ENCODE measurements around the gene RAD51. TPM values are rescaled to one million over a fixed set of nuclear protein-coding genes. Genes with fewer than 3 reads are reported as not detected.

RAD51 gene
- total and polyA plus RNA-seq, 2 of the 8 experiments (the other 6 are each of a cell fraction or from before 2014, with no cell fraction given), result 32.2 to 42.4 TPM

DNA sequence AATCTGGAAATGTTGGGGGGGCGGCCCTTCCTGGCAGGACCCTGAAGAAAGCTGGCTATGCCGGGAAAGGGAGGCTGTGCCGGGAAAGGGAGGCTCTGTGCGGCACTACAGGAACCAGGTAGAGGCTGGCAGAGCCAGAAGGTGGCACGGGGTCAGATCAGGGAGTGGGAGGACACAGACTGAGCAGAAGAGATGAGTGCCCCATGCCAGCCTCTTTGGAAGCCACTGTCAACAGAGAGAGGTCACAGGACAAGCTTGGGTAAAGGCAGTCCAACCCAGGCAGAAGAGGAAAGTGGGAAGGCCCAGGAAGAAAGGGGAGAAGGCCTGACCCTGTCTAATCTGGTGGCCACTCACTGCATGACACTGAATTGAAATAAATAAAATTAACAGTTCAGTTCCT lies 76.3 kb downstream of the RAD51 start:
- H4K20me1 ChIP-seq (replicated peaks in 1 of 2; ENCODE audit: control insufficient read depth in 1 of 2, insufficient read depth in 2 of 2, low read length in 2 of 2), result peaks cover 0 to 3% of the 10 kb centered on the region in 2 experiments
- ChIA-PET POLR2A (ENCODE audit: partially characterized antibody) (interaction anchor here (1.5 to 3.0 kb wide), 4 partner anchors 8 to 321 kb away, joined by 3 to 11 read pairs (median 8); partner anchors contain the start of gene GCHFR), CTCF (ENCODE audit: partially characterized antibody) (interaction anchor here (0.6 to 15.3 kb wide), 6 partner anchors 12 to 251 kb away, joined by 3 to 184 read pairs (median 5); partner anchors contain the start of gene VPS18)
- H3K23me2 ChIP-seq (ENCODE audit: low read depth, low read length), result no peaks in the 10 kb centered on the region
- H3K9ac ChIP-seq (replicated peaks in 1 of 4; ENCODE audit: extremely low read depth in 1 of 4, low read depth in 3 of 4, low read length in 3 of 4), result no peak overlapping the region
- H3K18ac ChIP-seq (ENCODE audit: extremely low read depth, low read length), result no peak overlapping the region
- H3K9me3 ChIP-seq (ENCODE audit: insufficient read depth in 2 of 2, low read depth in 1 of 2, low read length in 1 of 2), result no peaks in the 10 kb centered on the region
- no peaks in the 10 kb centered on the region for H3K27me3 ChIP-seq (replicated peaks in 1 of 4; ENCODE audit: control insufficient read depth in 3 of 4, extremely low read depth in 1 of 4, insufficient read depth in 3 of 4, low read length in 3 of 4)
- H4K8ac ChIP-seq (ENCODE audit: extremely low read depth, insufficient read depth, low read length), result no peak overlapping the region
- whole genome bisulfite sequencing, 2 experiments (ENCODE audit: extremely low coverage in 1 of 2, insufficient coverage in 1 of 2, insufficient read length in 1 of 2, insufficient replicate concordance in 2 of 2, low coverage in 1 of 2, low lambda C conversion rate in 2 of 2, missing lambda C conversion rate in 1 of 2), result 82% methylated on average over 5 of the region's 5 CpGs; no CpG with 5 or more reads in 1 of the 2 experiments
- H3K36me3 ChIP-seq (ENCODE audit: control insufficient read depth in 2 of 4, insufficient read depth in 4 of 4, low read length in 3 of 4), result peaks cover 0 to 14% (median 3%) of the 10 kb centered on the region in 4 experiments; a peak in 2 of 8 replicates
- H3K23ac ChIP-seq (ENCODE audit: insufficient read length), result no peak overlapping the region
- no peak overlapping the region for H3K4me3 ChIP-seq (ENCODE audit: extremely low read depth in 1 of 4, insufficient read depth in 2 of 4, low read depth in 3 of 4, low read length in 4 of 4)
- H3K4ac ChIP-seq (replicated peaks; ENCODE audit: insufficient read length, low read depth, low read length), result no peak overlapping the region
- no peak overlapping the region for H2AK5ac ChIP-seq (ENCODE audit: low read depth, low read length)
- no peak overlapping the region for H2BK12ac ChIP-seq (ENCODE audit: low read depth, low read length)
- no peak overlapping the region for H3K56ac ChIP-seq (replicated peaks; ENCODE audit: insufficient read length, low read depth, low read length)
- no peak overlapping the region for H2BK5ac ChIP-seq (ENCODE audit: low read depth, low read length)
- no peak overlapping the region for H3K27ac ChIP-seq (ENCODE audit: low read depth, low read length)
- no peak overlapping the region for H2BK120ac ChIP-seq (replicated peaks; ENCODE audit: low read depth, low read length)
- FAIRE-seq (no peak), DNase-seq (ENCODE audit: low read depth in 1 of 2, low spot score in 2 of 2) (no peak)
- H2AFZ ChIP-seq (ENCODE audit: low read length), result no peak overlapping the region
- no peak overlapping the region for H2BK20ac ChIP-seq (ENCODE audit: low read length)
- peaks cover 0 to 12% (median 8%) of the 10 kb centered on the region in 4 experiments; a peak in 6 of 7 replicates for H3K4me1 ChIP-seq (replicated peaks in 1 of 4; ENCODE audit: control insufficient read depth in 3 of 4, insufficient read depth in 4 of 4, low read length in 3 of 4)
- H3K79me2 ChIP-seq (ENCODE audit: control insufficient read depth in 1 of 2, insufficient read depth in 2 of 2, low read length in 2 of 2), result no peaks in the 10 kb centered on the region
- H3K79me1 ChIP-seq (ENCODE audit: low read depth, low read length), result no peaks in the 10 kb centered on the region; the same call in 1 of the 2 replicates
- H4K91ac ChIP-seq (replicated peaks; ENCODE audit: insufficient read length, low read length), result no peak overlapping the region
- no peak overlapping the region for H2BK15ac ChIP-seq (ENCODE audit: low read length)
- H3K4me2 ChIP-seq (ENCODE audit: insufficient read depth in 1 of 2, low read depth in 2 of 2, low read length in 2 of 2), result no peak overlapping the region
- H3K14ac ChIP-seq (ENCODE audit: insufficient read length), result no peak overlapping the region
- no peak overlapping the region for H4K5ac ChIP-seq (ENCODE audit: insufficient read length, low read depth, low read length)
- TF ChIP-seq EZH2 (IDR thresholded peaks at IDR 0.05; ENCODE audit: low read depth, low read length, severe bottlenecking), result no peak
- no peak for TF ChIP-seq SP4 (IDR thresholded peaks at IDR 0.05; ENCODE audit: low read length)
- no peak for TF ChIP-seq ATF2 (IDR thresholded peaks at IDR 0.05; ENCODE audit: low read length)
- TF ChIP-seq CTBP2 (IDR thresholded peaks at IDR 0.05; ENCODE audit: borderline replicate concordance, insufficient read depth, insufficient read length, low read length), result no peak
- TF ChIP-seq JUND (IDR thresholded peaks at IDR 0.05; ENCODE audit: low read length), result no peak
- TF ChIP-seq TAF7 (optimal IDR thresholded peaks at IDR 0.05; ENCODE audit: borderline replicate concordance, low read depth, low read length), result no peak
- no peak for TF ChIP-seq KDM4A (IDR thresholded peaks at IDR 0.05; ENCODE audit: low read depth, low read length, severe bottlenecking)
- no peak for TF ChIP-seq ATF3 (IDR thresholded peaks at IDR 0.05; ENCODE audit: insufficient read depth, low read depth, low read length)
- TF ChIP-seq SIRT6 (IDR thresholded peaks at IDR 0.05; ENCODE audit: low read length), result no peak
- no peak for TF ChIP-seq CHD2 (IDR thresholded peaks at IDR 0.05; ENCODE audit: low read length)
- TF ChIP-seq KDM5A (IDR thresholded peaks at IDR 0.05; ENCODE audit: low read length), result no peak
